GM12878 (cell line): Measurements from ENCODE around the gene PIF1. TPM values are rescaled to one million over a fixed set of nuclear protein-coding genes. Genes with fewer than 3 reads are reported as not detected.

Source experiments
- ATAC-seq: fragments of 200-7000 bp; cut with Tn5 transposase; 3 replicates; pipeline ENCODE4 v1.9.1; 2020; ENCODE audit warnings: mild to moderate bottlenecking, moderate library complexity
- BruUV-seq: library from RNA; stranded (reverse); fragments of 400-500 nt; replicated peaks from 2 replicates; lab custom pipeline; 2021; lab: Mats Ljungman, UMichigan
- CTCF ChIA-PET: fragments of 300-600 bp; sonication (Branson Sonifier 250); formaldehyde crosslinking; extraction: SDS; loops from one replicate; lab custom pipeline; 2021; ENCODE audit warnings: inconsistent platforms; lab: Yijun Ruan, JAX
- POLR2A ChIA-PET: fragments of 350-600 bp; formaldehyde crosslinking; extraction: SDS; loops from one replicate; lab custom pipeline; 2021; ENCODE audit warnings: inconsistent platforms; lab: Charles Lee
- RAD21 ChIA-PET: fragments of 300-600 bp; sonication (Branson Sonifier 250); formaldehyde crosslinking; loops from one replicate; lab custom pipeline; 2023; ENCODE audit warnings: antibody characterized with exemption; ENCODE audit not compliant: unreplicated experiment; lab: Charles Lee
- SMC1A ChIA-PET: fragments of 300-600 bp; sonication (Branson Sonifier 250); formaldehyde crosslinking; loops from one replicate; lab custom pipeline; 2023; ENCODE audit not compliant: unreplicated experiment, uncharacterized antibody; lab: Charles Lee
- DNase-seq: peaks from one replicate; pipeline ENCODE4 v3.0.0-alpha.2; 2011; ENCODE audit warnings: low read depth, low spot score
- FAIRE-seq: peaks from 3 replicates; lab custom pipeline; 2011; peaks lifted over from hg19 to GRCh38; lab: Jason Lieb, UNC
- H2AFZ ChIP-seq: 2 replicates; pipeline ENCODE4 v1.6.0; 2011; ENCODE audit warnings: low read depth, low read length, control low read depth; ENCODE audit not compliant: control insufficient read depth
- H3K27ac ChIP-seq: 2 replicates; pipeline ENCODE4 v1.5.1; 2011; ENCODE audit warnings: control low read depth; ENCODE audit not compliant: control insufficient read depth, insufficient read depth
- H3K27me3 ChIP-seq, 2 experiments: replicated peaks in 1 of 2; 2 replicates each; pipeline versions ENCODE4 v1.6.0 to v1.6.1; 2011; ENCODE audit warnings: low read length in 1 of 2; ENCODE audit not compliant: control insufficient read depth in 2 of 2, insufficient read depth in 2 of 2
- H3K36me3 ChIP-seq, 2 experiments: 2 replicates each; pipeline ENCODE4 v1.5.1; 2011; ENCODE audit warnings: low read length in 1 of 2; ENCODE audit not compliant: control insufficient read depth in 2 of 2, insufficient read depth in 2 of 2
- H3K4me1 ChIP-seq: 2 replicates; pipeline ENCODE4 v1.6.1; 2011; ENCODE audit warnings: mild to moderate bottlenecking, low read length, moderate library complexity, mixed read lengths; ENCODE audit not compliant: control insufficient read depth, insufficient read depth
- H3K4me2 ChIP-seq: 2 replicates; pipeline ENCODE4 v1.6.0; 2011; ENCODE audit warnings: control low read depth; ENCODE audit not compliant: control insufficient read depth, insufficient read depth
- H3K4me3 ChIP-seq: fragments of 200-600 bp; sonication (generic); 2 replicates; pipeline ENCODE4 v1.5.1; 2016
- H3K79me2 ChIP-seq: 2 replicates; pipeline ENCODE4 v1.6.0; 2011; ENCODE audit warnings: low read length; ENCODE audit not compliant: control insufficient read depth, insufficient read depth
- H3K9ac ChIP-seq: 2 replicates; pipeline ENCODE4 v1.8.0; 2011; ENCODE audit warnings: low read length, control low read depth, mixed read lengths; ENCODE audit not compliant: control insufficient read depth, insufficient read depth
- H3K9me3 ChIP-seq: replicated peaks from 3 replicates; pipeline ENCODE4 v1.5.1; 2011; ENCODE audit warnings: mild to moderate bottlenecking, low read length; ENCODE audit not compliant: control insufficient read depth, insufficient read depth
- H4K20me1 ChIP-seq: 2 replicates; pipeline ENCODE4 v1.6.0; 2011; ENCODE audit not compliant: control insufficient read depth, insufficient read depth
- ESRRA ChIP-seq: IDR thresholded peaks from 2 replicates; pipeline ENCODE4 v1.6.1; 2012; ENCODE audit warnings: mild to moderate bottlenecking, low read length, improper control_type of control experiment
- FOXK2 ChIP-seq: fragments of 450-650 bp; IDR thresholded peaks from 2 replicates; pipeline ENCODE4 v1.6.1; 2017; ENCODE audit warnings: mild to moderate bottlenecking, moderate library complexity
- FOXM1 ChIP-seq: IDR thresholded peaks from 2 replicates; pipeline ENCODE4 v1.6.1; 2012; ENCODE audit warnings: low read depth, mild to moderate bottlenecking, inconsistent platforms, low read length, moderate library complexity
- HDAC2 ChIP-seq: fragments of 200-600 bp; sonication (generic); IDR thresholded peaks from 2 replicates; pipeline ENCODE4 v1.6.1; 2017
- IKZF1 ChIP-seq: fragments of 450-650 bp; conservative IDR thresholded peaks from 2 replicates; pipeline ENCODE4 v1.6.1; 2017; ENCODE audit warnings: antibody characterized with exemption, mild to moderate bottlenecking
- KDM1A ChIP-seq: fragments of 200-600 bp; sonication (generic); IDR thresholded peaks from 2 replicates; pipeline ENCODE4 v1.6.1; 2016; ENCODE audit warnings: borderline replicate concordance
- KLF5 ChIP-seq: fragments of 450-650 bp; IDR thresholded peaks from 2 replicates; pipeline ENCODE4 v1.6.1; 2014; ENCODE audit warnings: mild to moderate bottlenecking; ENCODE audit not compliant: partially characterized antibody
- MTA2 ChIP-seq: fragments of 450-650 bp; IDR thresholded peaks from 2 replicates; pipeline ENCODE4 v1.6.1; 2016; ENCODE audit warnings: low read depth, mild to moderate bottlenecking, moderate library complexity
- PAX8 ChIP-seq: fragments of 450-650 bp; IDR thresholded peaks from 2 replicates; pipeline ENCODE4 v1.6.1; 2017; ENCODE audit warnings: mild to moderate bottlenecking, moderate library complexity
- SMC3 ChIP-seq: IDR thresholded peaks from 2 replicates; pipeline ENCODE4 v1.6.1; 2011; ENCODE audit warnings: low read length, improper control_type of control experiment, borderline replicate concordance
- SREBF1 ChIP-seq: IDR thresholded peaks from 2 replicates; pipeline ENCODE4 v1.6.1; 2012; ENCODE audit warnings: mild to moderate bottlenecking, low read length
- SUZ12 ChIP-seq: fragments of 200-600 bp; sonication (generic); IDR thresholded peaks from one replicate; pipeline ENCODE4 v1.6.1; 2018; ENCODE audit warnings: antibody characterized with exemption, mild to moderate bottlenecking; ENCODE audit not compliant: unreplicated experiment
- TARDBP ChIP-seq: IDR thresholded peaks from 2 replicates; pipeline ENCODE4 v1.6.1; 2016; ENCODE audit warnings: borderline replicate concordance
- ZNF24 ChIP-seq: fragments of 450-650 bp; IDR thresholded peaks from 2 replicates; pipeline ENCODE4 v1.6.1; 2017; ENCODE audit warnings: antibody characterized with exemption, mild to moderate bottlenecking
- ZZZ3 ChIP-seq: IDR thresholded peaks from 2 replicates; pipeline ENCODE4 v1.6.1; 2011; ENCODE audit warnings: low read depth; ENCODE audit not compliant: control insufficient read depth, insufficient read length
- WGBS: methylation state at CpG from one replicate; pipeline ENCODE4 v1.1.6; 2016; ENCODE audit warnings: low lambda C conversion rate; ENCODE audit not compliant: insufficient replicate concordance, insufficient coverage; ENCODE audit errors: missing lambda C conversion rate; 5-methylcytosine and 5-hydroxymethylcytosine counted together
- in situ Hi-C: fragments of 300-500 bp; cut with MboI; formaldehyde crosslinking; loops from 9 replicates; pipeline ENCODE4 v1.14.3; 2018; ENCODE audit warnings: mixed read lengths
- intact Hi-C: fragments of 100-400 bp; cut with micrococcal nuclease; formaldehyde crosslinking; loops from one replicate; pipeline ENCODE4 v1.14.2; 2022; ENCODE audit not compliant: unreplicated experiment
- polyA plus RNA-seq, 11 experiments: library from polyadenylated mRNA; depleted of rRNA in 4 of 11; unstranded in 6 of 11; stranded (reverse) in 5 of 11; fragments of >200 nt; fragmentation: Nextera tagmentation in 4 of 11; fragmentation: Illumina TruSeq in 1 of 11; extraction: Ambion mirVana in 4 of 11; extraction: Trizol in 1 of 11; gene quantifications; 1 replicate in 1 of 11; 2 replicates in 10 of 11; pipeline versions ENCODE4 v1.2.1 to v1.2.3, GENCODE V29; 2011 to 2016; ENCODE audit warnings: inconsistent platforms in 2 of 11, missing spikeins in 2 of 11, low read depth in 1 of 11
- total RNA-seq, 4 experiments: library from RNA; depleted of rRNA in 3 of 4; stranded (reverse); fragments of >200 nt in 3 of 4; fragmentation: Illumina TruSeq in 1 of 4; extraction: Trizol in 1 of 4; gene quantifications; 2 replicates each; pipeline versions ENCODE4 v1.2.1 to v1.2.3, GENCODE V29; 2013 to 2021
- TF ChIP-seq, protein P1 (sequence below): fragments of 450-650 bp; IDR thresholded peaks from 2 replicates; pipeline ENCODE4 v1.6.1; 2017; ENCODE audit warnings: borderline replicate concordance
- TF ChIP-seq, protein P2 (sequence below): fragments of 450-650 bp; IDR thresholded peaks from 2 replicates; pipeline ENCODE4 v1.6.1; 2018; ENCODE audit warnings: borderline replicate concordance, mild to moderate bottlenecking; ENCODE audit not compliant: partially characterized antibody
- TF ChIP-seq, protein P3 (sequence below): IDR thresholded peaks from 2 replicates; pipeline ENCODE4 v1.6.1; 2011; ENCODE audit warnings: mild to moderate bottlenecking, low read depth, low read length, moderate library complexity; ENCODE audit not compliant: insufficient replicate concordance

PIF1 gene
- total and polyA plus RNA-seq, 10 of the 15 experiments (the other 5 are each of a cell fraction or from before 2014, with no cell fraction given), result 3.7 to 68.9 (median 31.1) TPM

DNA sequence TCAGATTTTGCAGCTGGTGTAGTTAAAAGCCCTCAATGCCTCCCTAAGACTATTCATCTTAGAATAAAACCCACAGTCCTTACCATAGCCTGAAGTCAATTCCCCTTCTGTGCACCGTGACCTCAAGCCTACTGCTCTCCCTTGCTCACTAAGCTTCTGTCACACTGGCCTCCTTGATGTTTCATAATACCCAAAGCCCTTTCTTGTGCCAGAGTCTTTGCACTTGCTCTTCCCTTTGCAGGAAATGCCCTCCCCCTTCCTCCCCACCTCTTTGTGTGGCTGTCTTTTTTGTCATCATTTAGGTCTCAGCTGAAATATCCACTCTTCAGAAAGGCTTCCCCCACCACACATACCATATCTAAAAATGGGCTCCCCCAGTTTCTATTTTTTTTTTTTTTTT, 12.1 kb upstream of the PIF1 start:
- no TSS peak for BruUV-seq
- ChIA-PET POLR2A (interaction anchor here (0.6 to 1.4 kb wide), 12 partner anchors 11 to 1576 kb away, joined by 3 to 12 read pairs (median 4); partner anchors contain the start of gene PIF1), RAD21 (interaction anchor here (0.9 to 5.1 kb wide), 2 partner anchors 24 to 56 kb away, joined by 3 to 50 read pairs; no protein-coding TSS in a partner anchor), SMC1A (interaction anchor here (0.6 to 2.8 kb wide), 6 partner anchors 12 to 97 kb away, joined by 4 to 28 read pairs (median 6); partner anchors contain the start of gene PIF1), CTCF (interaction anchor here (0.6 to 10.2 kb wide), 6 partner anchors 25 to 740 kb away, joined by 3 to 115 read pairs (median 6); no protein-coding TSS in a partner anchor)
- Histone ChIP-seq H4K20me1 (no peaks in the 10 kb centered on the region), H3K9me3 (no peaks in the 10 kb centered on the region), H2AFZ (no peak overlapping the region; the same call in 1 of the 2 replicates), H3K4me2 (no peak overlapping the region), H3K79me2 (peaks cover 8% of the 10 kb centered on the region), H3K4me1 (0 out of 2 replicates have a peak, but pooled peaks cover 10% of the 10 kb centered on the region), H3K4me3 (no peak overlapping the region), H3K27me3 (no peaks in the 10 kb centered on the region), H3K27ac (no peak overlapping the region), H3K9ac (no peak overlapping the region), H3K36me3 (no peaks in the 10 kb centered on the region)
- ATAC-seq, result no peak
- TF ChIP-seq, protein P1, sequence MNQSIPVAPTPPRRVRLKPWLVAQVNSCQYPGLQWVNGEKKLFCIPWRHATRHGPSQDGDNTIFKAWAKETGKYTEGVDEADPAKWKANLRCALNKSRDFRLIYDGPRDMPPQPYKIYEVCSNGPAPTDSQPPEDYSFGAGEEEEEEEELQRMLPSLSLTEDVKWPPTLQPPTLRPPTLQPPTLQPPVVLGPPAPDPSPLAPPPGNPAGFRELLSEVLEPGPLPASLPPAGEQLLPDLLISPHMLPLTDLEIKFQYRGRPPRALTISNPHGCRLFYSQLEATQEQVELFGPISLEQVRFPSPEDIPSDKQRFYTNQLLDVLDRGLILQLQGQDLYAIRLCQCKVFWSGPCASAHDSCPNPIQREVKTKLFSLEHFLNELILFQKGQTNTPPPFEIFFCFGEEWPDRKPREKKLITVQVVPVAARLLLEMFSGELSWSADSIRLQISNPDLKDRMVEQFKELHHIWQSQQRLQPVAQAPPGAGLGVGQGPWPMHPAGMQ, result no peak
- TF ChIP-seq, protein P2, sequence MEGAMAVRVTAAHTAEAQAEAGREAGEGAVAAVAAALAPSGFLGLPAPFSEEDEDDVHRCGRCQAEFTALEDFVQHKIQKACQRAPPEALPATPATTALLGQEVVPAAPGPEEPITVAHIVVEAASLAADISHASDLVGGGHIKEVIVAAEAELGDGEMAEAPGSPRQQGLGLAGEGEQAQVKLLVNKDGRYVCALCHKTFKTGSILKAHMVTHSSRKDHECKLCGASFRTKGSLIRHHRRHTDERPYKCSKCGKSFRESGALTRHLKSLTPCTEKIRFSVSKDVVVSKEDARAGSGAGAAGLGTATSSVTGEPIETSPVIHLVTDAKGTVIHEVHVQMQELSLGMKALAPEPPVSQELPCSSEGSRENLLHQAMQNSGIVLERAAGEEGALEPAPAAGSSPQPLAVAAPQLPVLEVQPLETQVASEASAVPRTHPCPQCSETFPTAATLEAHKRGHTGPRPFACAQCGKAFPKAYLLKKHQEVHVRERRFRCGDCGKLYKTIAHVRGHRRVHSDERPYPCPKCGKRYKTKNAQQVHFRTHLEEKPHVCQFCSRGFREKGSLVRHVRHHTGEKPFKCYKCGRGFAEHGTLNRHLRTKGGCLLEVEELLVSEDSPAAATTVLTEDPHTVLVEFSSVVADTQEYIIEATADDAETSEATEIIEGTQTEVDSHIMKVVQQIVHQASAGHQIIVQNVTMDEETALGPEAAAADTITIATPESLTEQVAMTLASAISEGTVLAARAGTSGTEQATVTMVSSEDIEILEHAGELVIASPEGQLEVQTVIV, result no peak
- TF ChIP-seq, protein P3, sequence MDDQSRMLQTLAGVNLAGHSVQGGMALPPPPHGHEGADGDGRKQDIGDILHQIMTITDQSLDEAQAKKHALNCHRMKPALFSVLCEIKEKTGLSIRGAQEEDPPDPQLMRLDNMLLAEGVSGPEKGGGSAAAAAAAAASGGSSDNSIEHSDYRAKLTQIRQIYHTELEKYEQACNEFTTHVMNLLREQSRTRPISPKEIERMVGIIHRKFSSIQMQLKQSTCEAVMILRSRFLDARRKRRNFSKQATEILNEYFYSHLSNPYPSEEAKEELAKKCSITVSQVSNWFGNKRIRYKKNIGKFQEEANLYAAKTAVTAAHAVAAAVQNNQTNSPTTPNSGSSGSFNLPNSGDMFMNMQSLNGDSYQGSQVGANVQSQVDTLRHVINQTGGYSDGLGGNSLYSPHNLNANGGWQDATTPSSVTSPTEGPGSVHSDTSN, result no peak
- TF ChIP-seq SUZ12 (no peak), FOXK2 (no peak), MTA2 (no peak), ESRRA (no peak), PAX8 (no peak), KLF5 (no peak), SREBF1 (no peak), TARDBP (no peak), ZZZ3 (no peak), FOXM1 (no peak), IKZF1 (no peak), ZNF24 (no peak), SMC3 (no peak), KDM1A (no peak), HDAC2 (no peak)
- in situ Hi-C loops, result no loop called here
- intact Hi-C loops, result no loop called here
- FAIRE-seq, result no peak
- DNase-seq, result no peak
- 46% methylated on average over 1 of the region's 1 CpG for WGBS
